CD14-positive monocyte (primary cell): ENCODE data around the gene API5. TPM values are rescaled to one million over a fixed set of nuclear protein-coding genes. Genes with fewer than 3 reads are reported as not detected.

ENCODE experiments used
- DNase-seq, 3 donors: peaks; one replicate each; pipeline ENCODE4 v3.0.0-alpha.2; 2011 to 2022
- H2AFZ ChIP-seq: 2 replicates; pipeline ENCODE4 v1.6.0; 2012; ENCODE audit warnings: mild to moderate bottlenecking, low read depth, low read length, inconsistent platforms; ENCODE audit not compliant: insufficient read depth, poor library complexity, severe bottlenecking
- H3K27ac ChIP-seq, 2 donors: 1 replicate in 1 of 2; 2 replicates in 1 of 2; pipeline ENCODE4 v1.5.1; 2012 to 2013; ENCODE audit warnings: low read length in 2 of 2, control low read depth in 1 of 2, inconsistent platforms in 1 of 2, low read depth in 1 of 2, mild to moderate bottlenecking in 1 of 2
- H3K27me3 ChIP-seq, 2 donors: one replicate each; pipeline versions ENCODE4 v1.6.0 to v1.6.1; 2011 to 2013; ENCODE audit warnings: low read length in 2 of 2; ENCODE audit not compliant: control insufficient read depth in 2 of 2, insufficient read depth in 2 of 2
- H3K36me3 ChIP-seq, 2 donors: replicated peaks in 1 of 2; 1 replicate in 1 of 2; 2 replicates in 1 of 2; pipeline versions ENCODE4 v1.5.1 to v1.6.1; 2012 to 2013; ENCODE audit warnings: low read length in 2 of 2, control low read depth in 1 of 2, inconsistent platforms in 1 of 2, mild to moderate bottlenecking in 1 of 2; ENCODE audit not compliant: insufficient read depth in 2 of 2, control insufficient read depth in 1 of 2
- H3K4me1 ChIP-seq, 2 donors: 1 replicate in 1 of 2; 2 replicates in 1 of 2; pipeline versions ENCODE4 v1.5.1 to v1.6.1; 2012 to 2013; ENCODE audit warnings: low read length in 2 of 2, control low read depth in 1 of 2, inconsistent platforms in 1 of 2, mild to moderate bottlenecking in 1 of 2, moderate library complexity in 1 of 2; ENCODE audit not compliant: insufficient read depth in 2 of 2, control insufficient read depth in 1 of 2
- H3K4me2 ChIP-seq: replicated peaks from 2 replicates; pipeline ENCODE3; 2012; ENCODE audit warnings: low read length, moderate library complexity, mild to moderate bottlenecking; ENCODE audit not compliant: poor library complexity, severe bottlenecking; ENCODE audit errors: extremely low read depth
- H3K4me3 ChIP-seq, 3 experiments: fragments of 200-600 bp in 1 of 3; sonication (generic) in 1 of 3; replicated peaks in 1 of 3; 1 replicate in 2 of 3; 2 replicates in 1 of 3; pipeline ENCODE4 v1.5.1; 2011 to 2013; ENCODE audit warnings: low read length in 3 of 3, mild to moderate bottlenecking in 3 of 3, control low read depth in 2 of 3, low read depth in 2 of 3, inconsistent platforms in 1 of 3, moderate library complexity in 1 of 3
- H3K79me2 ChIP-seq: 2 replicates; pipeline ENCODE4 v1.6.0; 2012; ENCODE audit warnings: mild to moderate bottlenecking, control low read depth, inconsistent platforms, low read length, moderate library complexity; ENCODE audit not compliant: insufficient read depth
- H3K9ac ChIP-seq: 2 replicates; pipeline ENCODE4 v1.6.0; 2017; ENCODE audit warnings: low read length, mild to moderate bottlenecking; ENCODE audit not compliant: insufficient read depth, poor library complexity, severe bottlenecking
- H3K9me3 ChIP-seq, 2 donors: replicated peaks in 1 of 2; 1 replicate in 1 of 2; 2 replicates in 1 of 2; pipeline versions ENCODE4 v1.5.1 to v1.6.1; 2012 to 2013; ENCODE audit warnings: low read length in 2 of 2, control low read depth in 1 of 2; ENCODE audit not compliant: control insufficient read depth in 1 of 2, insufficient read depth in 1 of 2
- H4K20me1 ChIP-seq: 2 replicates; pipeline ENCODE4 v1.6.0; 2012; ENCODE audit warnings: mild to moderate bottlenecking, low read length, control low read depth, moderate library complexity; ENCODE audit not compliant: insufficient read depth
- H3K27ac Mint-ChIP-seq, 7 donors: one replicate each; pipeline ENCODE4 v1.8.0; 2020; ENCODE audit warnings: mild to moderate bottlenecking in 7 of 7, mixed read lengths in 7 of 7, moderate library complexity in 6 of 7, inconsistent platforms in 2 of 7
- H3K27me3 Mint-ChIP-seq, 3 donors: one replicate each; pipeline ENCODE4 v1.8.0; 2021 to 2022; ENCODE audit warnings: low read depth in 3 of 3, mild to moderate bottlenecking in 3 of 3, mixed read lengths in 3 of 3, moderate library complexity in 3 of 3, inconsistent platforms in 1 of 3
- H3K36me3 Mint-ChIP-seq, 2 donors: one replicate each; pipeline ENCODE4 v1.8.0; 2020; ENCODE audit warnings: mixed read lengths in 2 of 2, inconsistent platforms in 1 of 2, mild to moderate bottlenecking in 1 of 2
- H3K4me1 Mint-ChIP-seq: one replicate; pipeline ENCODE4 v1.8.0; 2020; ENCODE audit warnings: mild to moderate bottlenecking, mixed read lengths
- H3K4me3 Mint-ChIP-seq, 2 donors: one replicate each; pipeline ENCODE4 v1.8.0; 2020; ENCODE audit warnings: mild to moderate bottlenecking in 2 of 2, mixed read lengths in 2 of 2, moderate library complexity in 1 of 2
- H3K9me3 Mint-ChIP-seq, 7 donors: one replicate each; pipeline ENCODE4 v1.8.0; 2020 to 2022; ENCODE audit warnings: mixed read lengths in 7 of 7, mild to moderate bottlenecking in 6 of 7, moderate library complexity in 6 of 7, inconsistent platforms in 2 of 7
- WGBS: methylation state at CpG from one replicate; pipeline ENCODE4 v1.1.5; 2013; ENCODE audit warnings: missing lambda C conversion rate; ENCODE audit not compliant: insufficient coverage; 5-methylcytosine and 5-hydroxymethylcytosine counted together
- intact Hi-C, 2 donors: fragments of 100-400 bp; cut with micrococcal nuclease; formaldehyde crosslinking; loops; one replicate each; pipeline versions ENCODE4 v1.15.0 to v1.15.1; 2023
- polyA plus RNA-seq, 3 donors: library from polyadenylated mRNA; depleted of rRNA in 1 of 3; unstranded in 2 of 3; stranded (reverse) in 1 of 3; fragments of 300-500 nt in 2 of 3; fragments of >200 nt in 1 of 3; fragmentation: Illumina TruSeq in 2 of 3; gene quantifications; 1 replicate in 2 of 3; 2 replicates in 1 of 3; pipeline ENCODE4 v1.2.3, GENCODE V29; 2012 to 2021
- TF ChIP-seq, protein P1 (sequence below): fragments of 200-600 bp; IDR thresholded peaks from one replicate; pipeline ENCODE4 v1.8.0; 2022; ENCODE audit warnings: antibody characterized with exemption, mild to moderate bottlenecking

Gene API5
- polyA plus RNA-seq, 3 donors = 17.1 to 84.0 (median 65.9) TPM

- Histone ChIP-seq H3K27me3 (no peaks in the 10 kb centered on the region), H3K79me2 (no peaks in the 10 kb centered on the region), H3K4me1 (no peaks in the 10 kb centered on the region), H4K20me1 (no peaks in the 10 kb centered on the region), H3K4me3 (no peak overlapping the region), H3K36me3 (no peaks in the 10 kb centered on the region), H2AFZ (no peak overlapping the region), H3K9me3 (no peaks in the 10 kb centered on the region), H3K4me2 (no peak overlapping the region), H3K9ac (no peak overlapping the region), H3K27ac (no peak overlapping the region)
- Mint-ChIP-seq H3K36me3 (no peaks in the 10 kb centered on the region), H3K27ac (no peak overlapping the region), H3K4me1 (no peaks in the 10 kb centered on the region), H3K9me3 (peaks cover 0 to 11% (median under 1%) of the 10 kb centered on the region in 7 donors), H3K4me3 (no peak overlapping the region), H3K27me3 (peaks cover 2 to 4% (median 4%) of the 10 kb centered on the region in 3 donors)
- no peak for DNase-seq
- WGBS = no CpG with 5 or more reads among the region's 2 CpGs
- intact Hi-C loops = no loop called here
- TF ChIP-seq, protein P1, sequence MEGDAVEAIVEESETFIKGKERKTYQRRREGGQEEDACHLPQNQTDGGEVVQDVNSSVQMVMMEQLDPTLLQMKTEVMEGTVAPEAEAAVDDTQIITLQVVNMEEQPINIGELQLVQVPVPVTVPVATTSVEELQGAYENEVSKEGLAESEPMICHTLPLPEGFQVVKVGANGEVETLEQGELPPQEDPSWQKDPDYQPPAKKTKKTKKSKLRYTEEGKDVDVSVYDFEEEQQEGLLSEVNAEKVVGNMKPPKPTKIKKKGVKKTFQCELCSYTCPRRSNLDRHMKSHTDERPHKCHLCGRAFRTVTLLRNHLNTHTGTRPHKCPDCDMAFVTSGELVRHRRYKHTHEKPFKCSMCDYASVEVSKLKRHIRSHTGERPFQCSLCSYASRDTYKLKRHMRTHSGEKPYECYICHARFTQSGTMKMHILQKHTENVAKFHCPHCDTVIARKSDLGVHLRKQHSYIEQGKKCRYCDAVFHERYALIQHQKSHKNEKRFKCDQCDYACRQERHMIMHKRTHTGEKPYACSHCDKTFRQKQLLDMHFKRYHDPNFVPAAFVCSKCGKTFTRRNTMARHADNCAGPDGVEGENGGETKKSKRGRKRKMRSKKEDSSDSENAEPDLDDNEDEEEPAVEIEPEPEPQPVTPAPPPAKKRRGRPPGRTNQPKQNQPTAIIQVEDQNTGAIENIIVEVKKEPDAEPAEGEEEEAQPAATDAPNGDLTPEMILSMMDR = no peak
Measured at GRCh38 chr11:43268786-43269185, 43.0 kb upstream of the API5 start.

- no peaks in the 10 kb centered on the region for H3K9me3 ChIP-seq
- Mint-ChIP-seq H3K27me3 (peaks cover 2 to 4% (median 4%) of the 10 kb centered on the region in 3 donors), H3K4me3 (no peak overlapping the region), H3K9me3 (peaks cover 0 to 13% (median 6%) of the 10 kb centered on the region in 7 donors), H3K36me3 (no peaks in the 10 kb centered on the region), H3K27ac (no peak overlapping the region), H3K4me1 (no peaks in the 10 kb centered on the region)
- TF ChIP-seq, protein P1 = no peak
- no peak for DNase-seq
- no peak overlapping the region for H2AFZ ChIP-seq
- no peak overlapping the region for H3K9ac ChIP-seq
- H4K20me1 ChIP-seq = no peaks in the 10 kb centered on the region
- no peak overlapping the region for H3K4me2 ChIP-seq
- no peak overlapping the region for H3K27ac ChIP-seq
- H3K79me2 ChIP-seq = no peaks in the 10 kb centered on the region
- H3K4me1 ChIP-seq = no peaks in the 10 kb centered on the region
- intact Hi-C loops = no loop called here
- no peak overlapping the region for H3K4me3 ChIP-seq
- H3K27me3 ChIP-seq = no peaks in the 10 kb centered on the region
- 59% methylated on average over 8 of the region's 15 CpGs for WGBS
- no peaks in the 10 kb centered on the region for H3K36me3 ChIP-seq
Measured at GRCh38 chr11:43269254-43269918, 42.4 kb upstream of the API5 start.
